SK-N-SH (cell line): ENCODE measurements around the gene FRMD8. TPM values are rescaled to one million over a fixed set of nuclear protein-coding genes. Genes with fewer than 3 reads are reported as not detected.

ENCODE experiments used
- CTCF ChIA-PET: fragments of 300-600, 350-600 bp; formaldehyde crosslinking; extraction: SDS; loops from one replicate; lab custom pipeline; 2021; lab: Yijun Ruan, JAX
- POLR2A ChIA-PET: fragments of 350-600 bp; sonication (Branson Sonifier 250); formaldehyde crosslinking; extraction: SDS; loops from one replicate; lab custom pipeline; 2020; ENCODE audit warnings: antibody characterized with exemption, inconsistent platforms; lab: Yijun Ruan, JAX
- DNase-seq: peaks from one replicate; pipeline ENCODE4 v3.0.0; 2012
- H2AFZ ChIP-seq: fragments of 200-600 bp; sonication (generic); 2 replicates; pipeline ENCODE4 v1.8.1; 2016; ENCODE audit warnings: antibody characterized with exemption, mild to moderate bottlenecking, low read depth
- H3F3A ChIP-seq: fragments of 200-600 bp; sonication (generic); replicated peaks from 2 replicates; pipeline ENCODE3; 2016; ENCODE audit warnings: antibody characterized with exemption, mild to moderate bottlenecking; ENCODE audit not compliant: insufficient read depth
- H3K27ac ChIP-seq, 2 experiments: fragments of 200-500 bp in 1 of 2; fragments of 200-600 bp in 1 of 2; sonication (Bioruptor generic) in 1 of 2; sonication (generic), shearing (Covaris generic) in 1 of 2; 2 replicates each; pipeline versions ENCODE4 v1.5.1 to v1.6.1; 2014 to 2016; ENCODE audit warnings: low read depth in 2 of 2, inconsistent platforms in 1 of 2, low read length in 1 of 2, mild to moderate bottlenecking in 1 of 2, mixed read lengths in 1 of 2
- H3K27me3 ChIP-seq: fragments of 200-600 bp; sonication (generic), shearing (Covaris generic); 2 replicates; pipeline ENCODE4 v1.6.1; 2016; ENCODE audit warnings: mixed run types; ENCODE audit not compliant: insufficient read depth
- H3K36me3 ChIP-seq, 2 experiments: fragments of 200-500 bp in 1 of 2; fragments of 200-600 bp in 1 of 2; sonication (Bioruptor generic) in 1 of 2; sonication (generic) in 1 of 2; replicated peaks in 1 of 2; 2 replicates each; pipeline versions ENCODE3 to v1.5.1; 2014 to 2016; ENCODE audit warnings: low read length in 1 of 2, mild to moderate bottlenecking in 1 of 2; ENCODE audit not compliant: insufficient read depth in 2 of 2, control insufficient read depth in 1 of 2
- H3K4me1 ChIP-seq, 2 experiments: fragments of 200-500 bp in 1 of 2; fragments of 200-600 bp in 1 of 2; sonication (Bioruptor generic) in 1 of 2; sonication (generic), shearing (Covaris generic) in 1 of 2; 2 replicates each; pipeline versions ENCODE4 v1.5.1 to v1.6.1; 2014 to 2016; ENCODE audit warnings: low read depth in 1 of 2, low read length in 1 of 2, mixed run types in 1 of 2; ENCODE audit not compliant: insufficient read depth in 2 of 2, control insufficient read depth in 1 of 2
- H3K4me2 ChIP-seq: fragments of 200-600 bp; sonication (generic), shearing (Covaris generic); 2 replicates; pipeline ENCODE4 v1.6.1; 2017; ENCODE audit warnings: mixed run types
- H3K4me3 ChIP-seq, 2 experiments: fragments of 200-500 bp in 1 of 2; fragments of 200-600 bp in 1 of 2; sonication (Bioruptor generic) in 1 of 2; sonication (generic), shearing (Covaris generic) in 1 of 2; 2 replicates each; pipeline versions ENCODE4 v1.5.1 to v1.8.1; 2014 to 2016; ENCODE audit warnings: low read depth in 2 of 2, inconsistent platforms in 1 of 2, low read length in 1 of 2, mild to moderate bottlenecking in 1 of 2, mixed read lengths in 1 of 2, moderate library complexity in 1 of 2
- H3K79me2 ChIP-seq: fragments of 200-600 bp; sonication (generic); 2 replicates; pipeline ENCODE4 v1.8.1; 2017; ENCODE audit warnings: mild to moderate bottlenecking; ENCODE audit not compliant: insufficient read depth
- H3K9ac ChIP-seq: fragments of 200-600 bp; sonication (generic); 2 replicates; pipeline ENCODE4 v1.6.1; 2017; ENCODE audit warnings: mixed run types
- H3K9me2 ChIP-seq: fragments of 200-600 bp; sonication (generic); 2 replicates; pipeline ENCODE4 v1.6.1; 2017; ENCODE audit warnings: mixed run types
- H3K9me3 ChIP-seq: fragments of 200-600 bp; sonication (generic); 2 replicates; pipeline ENCODE4 v1.6.1; 2017; ENCODE audit warnings: mixed run types, mild to moderate bottlenecking, moderate library complexity
- H4K20me1 ChIP-seq: fragments of 200-600 bp; sonication (generic); 2 replicates; pipeline ENCODE4 v1.6.1; 2017; ENCODE audit warnings: mild to moderate bottlenecking, mixed run types; ENCODE audit not compliant: insufficient read depth
- CHD2 ChIP-seq: fragments of 150-350 bp; IDR thresholded peaks from 2 replicates; pipeline ENCODE4 v1.6.1; 2018; ENCODE audit warnings: low read length; ENCODE audit not compliant: partially characterized antibody
- ELF1 ChIP-seq: IDR thresholded peaks from 2 replicates; pipeline ENCODE4 v1.4.0; 2012
- EZH2phosphoT487 ChIP-seq: fragments of 200-600 bp; sonication (generic); IDR thresholded peaks from 2 replicates; pipeline ENCODE4 v1.6.1; 2017; ENCODE audit warnings: low read depth, mixed run types, mild to moderate bottlenecking, antibody characterized with exemption, moderate library complexity, borderline replicate concordance
- FOXJ3 ChIP-seq: sonication (generic); formaldehyde crosslinking; IDR thresholded peaks from 2 replicates; pipeline ENCODE4 v1.5.1; 2020; ENCODE audit warnings: mild to moderate bottlenecking, missing genetic modification reagents
- GABPA ChIP-seq: IDR thresholded peaks from 2 replicates; pipeline ENCODE4 v1.4.0; 2012; ENCODE audit warnings: low read depth, mild to moderate bottlenecking
- MEF2A ChIP-seq: IDR thresholded peaks from 2 replicates; pipeline ENCODE4 v1.4.0; 2012; ENCODE audit warnings: low read depth, borderline replicate concordance
- MXI1 ChIP-seq: IDR thresholded peaks from 2 replicates; pipeline ENCODE4 v1.6.1; 2012; ENCODE audit warnings: mild to moderate bottlenecking, low read depth, low read length, improper control_type of control experiment
- POLR2AphosphoS5 ChIP-seq: IDR thresholded peaks from 2 replicates; pipeline ENCODE4 v1.6.1; 2012; ENCODE audit warnings: low read depth, low read length
- RAD21 ChIP-seq: IDR thresholded peaks from 2 replicates; pipeline ENCODE4 v1.6.1; 2012; ENCODE audit warnings: mild to moderate bottlenecking, low read length
- RFX5 ChIP-seq: IDR thresholded peaks from 2 replicates; pipeline ENCODE4 v1.6.1; 2012; ENCODE audit warnings: mild to moderate bottlenecking, improper control_type of control experiment, low read length
- RXRA ChIP-seq: IDR thresholded peaks from 2 replicates; pipeline ENCODE4 v1.4.0; 2012; ENCODE audit warnings: low read depth, mild to moderate bottlenecking, borderline replicate concordance
- SIN3A ChIP-seq: IDR thresholded peaks from 2 replicates; pipeline ENCODE4 v1.6.1; 2012; ENCODE audit warnings: low read depth, mild to moderate bottlenecking, low read length, moderate library complexity, borderline replicate concordance
- SMC3 ChIP-seq: IDR thresholded peaks from 2 replicates; pipeline ENCODE4 v1.6.1; 2012; ENCODE audit warnings: low read depth, low read length, improper control_type of control experiment
- TAF1 ChIP-seq: IDR thresholded peaks from 2 replicates; pipeline ENCODE4 v1.6.1; 2012; ENCODE audit warnings: low read depth, mild to moderate bottlenecking, low read length, moderate library complexity, borderline replicate concordance
- WGBS: methylation state at CpG from one replicate; pipeline ENCODE4 v1.1.6; 2017; ENCODE audit warnings: low lambda C conversion rate; 5-methylcytosine and 5-hydroxymethylcytosine counted together
- polyA plus RNA-seq, 3 experiments: library from polyadenylated mRNA; depleted of rRNA; stranded (reverse); fragments of >200 nt; gene quantifications; 2 replicates each; pipeline ENCODE4 v1.2.3, GENCODE V29; 2012
- TF ChIP-seq, protein P1 (sequence below): IDR thresholded peaks from 2 replicates; pipeline ENCODE4; 2012
- TF ChIP-seq, protein P2 (sequence below): fragments of 150-350 bp; IDR thresholded peaks from 2 replicates; pipeline ENCODE4 v1.6.1; 2017; ENCODE audit warnings: antibody characterized with exemption, low read length, low read depth, borderline replicate concordance
- TF ChIP-seq, protein P3 (sequence below): IDR thresholded peaks from 2 replicates; pipeline ENCODE4 v1.4.0; 2012; ENCODE audit warnings: low read depth, borderline replicate concordance
- TF ChIP-seq, protein P4 (sequence below): fragments of 200-600 bp; sonication (generic); IDR thresholded peaks from 2 replicates; pipeline ENCODE4 v1.6.1; 2017; ENCODE audit warnings: antibody characterized with exemption, mild to moderate bottlenecking, moderate library complexity

The FRMD8 gene
- polyA plus RNA-seq, 1 of the 3 experiments (the other 2 are of a cell fraction) = 19.0 TPM

DNA sequence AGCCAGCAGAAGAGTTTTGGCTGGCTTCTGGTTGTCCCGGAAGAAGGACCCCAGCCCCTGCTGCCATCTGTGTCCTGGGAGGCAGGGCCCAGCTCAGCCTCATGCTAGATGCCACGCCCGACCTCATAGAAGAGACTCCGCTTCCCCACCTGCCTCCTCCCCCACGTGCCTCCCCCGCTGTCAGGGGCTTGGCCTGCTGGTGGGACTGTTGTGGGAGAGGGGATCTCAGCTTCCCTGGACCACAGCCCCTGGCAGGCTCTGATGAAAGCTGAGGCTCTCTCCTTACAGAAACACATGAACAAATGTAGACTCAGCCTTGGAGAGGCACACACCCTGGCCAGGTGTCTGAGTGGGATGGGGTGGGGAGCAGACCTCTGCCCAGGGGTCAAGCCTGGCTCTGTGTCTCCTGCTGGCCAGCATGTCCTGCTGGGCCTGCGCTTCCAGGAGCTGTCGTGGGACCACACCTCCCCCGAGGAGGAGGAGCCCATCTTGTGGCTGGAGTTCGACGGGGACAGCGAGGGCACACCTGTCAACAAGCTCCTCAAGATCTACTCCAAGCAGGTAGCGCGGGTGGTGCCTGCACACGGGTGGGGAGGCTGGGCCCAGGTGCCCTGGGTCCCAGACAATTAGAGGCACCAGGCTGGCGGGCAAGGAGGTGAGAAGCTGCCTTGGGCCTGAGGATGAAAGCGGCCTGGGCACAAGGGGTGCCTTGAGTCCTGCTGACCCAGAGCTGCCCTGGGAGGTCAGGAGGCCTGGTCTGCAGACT is 14.1 kb downstream of the FRMD8 start (continued):
- TF ChIP-seq, protein P1, sequence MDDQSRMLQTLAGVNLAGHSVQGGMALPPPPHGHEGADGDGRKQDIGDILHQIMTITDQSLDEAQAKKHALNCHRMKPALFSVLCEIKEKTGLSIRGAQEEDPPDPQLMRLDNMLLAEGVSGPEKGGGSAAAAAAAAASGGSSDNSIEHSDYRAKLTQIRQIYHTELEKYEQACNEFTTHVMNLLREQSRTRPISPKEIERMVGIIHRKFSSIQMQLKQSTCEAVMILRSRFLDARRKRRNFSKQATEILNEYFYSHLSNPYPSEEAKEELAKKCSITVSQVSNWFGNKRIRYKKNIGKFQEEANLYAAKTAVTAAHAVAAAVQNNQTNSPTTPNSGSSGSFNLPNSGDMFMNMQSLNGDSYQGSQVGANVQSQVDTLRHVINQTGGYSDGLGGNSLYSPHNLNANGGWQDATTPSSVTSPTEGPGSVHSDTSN = no peak

DNA sequence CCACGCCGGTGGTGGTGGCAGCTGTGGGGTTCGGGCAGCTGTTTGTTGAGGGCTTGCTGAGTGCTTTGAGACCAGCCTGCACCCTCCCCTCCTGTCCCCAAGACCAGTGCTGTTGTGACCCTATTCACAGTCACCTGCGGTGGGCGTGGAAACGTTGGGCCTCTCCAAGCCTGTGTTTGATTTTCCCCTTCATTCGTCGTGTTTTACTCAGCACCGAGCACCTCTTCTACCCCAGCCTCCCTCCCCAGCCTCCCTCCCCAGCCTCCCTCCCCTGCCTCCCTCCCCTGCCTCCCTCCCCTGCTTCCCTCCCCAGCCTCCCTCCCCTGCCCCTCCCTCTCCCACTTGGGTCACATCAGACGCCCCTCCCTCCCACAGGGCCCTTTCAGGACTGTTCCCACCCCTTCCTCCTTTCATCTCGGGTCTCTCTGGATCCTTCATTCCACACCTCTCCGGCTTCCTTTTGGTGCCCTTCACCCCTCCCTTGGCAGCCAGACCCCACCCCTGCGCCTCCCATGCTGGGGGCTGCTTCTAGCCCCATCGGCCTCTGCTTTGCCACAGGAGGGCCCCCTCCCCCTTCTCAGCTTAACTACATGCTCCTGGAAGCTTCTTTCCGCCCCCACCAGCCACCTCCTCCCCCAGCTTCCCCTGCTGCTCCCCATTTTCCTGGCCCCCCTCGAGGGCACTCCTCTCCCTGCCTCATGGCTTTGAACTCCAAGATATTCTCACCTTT is 14.8 kb downstream of the FRMD8 start:
- H3F3A ChIP-seq = peaks cover 3% of the 10 kb centered on the region
- no peak for TF ChIP-seq CHD2
- TF ChIP-seq, protein P2, sequence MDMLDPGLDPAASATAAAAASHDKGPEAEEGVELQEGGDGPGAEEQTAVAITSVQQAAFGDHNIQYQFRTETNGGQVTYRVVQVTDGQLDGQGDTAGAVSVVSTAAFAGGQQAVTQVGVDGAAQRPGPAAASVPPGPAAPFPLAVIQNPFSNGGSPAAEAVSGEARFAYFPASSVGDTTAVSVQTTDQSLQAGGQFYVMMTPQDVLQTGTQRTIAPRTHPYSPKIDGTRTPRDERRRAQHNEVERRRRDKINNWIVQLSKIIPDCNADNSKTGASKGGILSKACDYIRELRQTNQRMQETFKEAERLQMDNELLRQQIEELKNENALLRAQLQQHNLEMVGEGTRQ = no peak
- no peak for TF ChIP-seq RXRA
- TF ChIP-seq RFX5 = no peak
- no peak for TF ChIP-seq POLR2AphosphoS5
- TF ChIP-seq, protein P3, sequence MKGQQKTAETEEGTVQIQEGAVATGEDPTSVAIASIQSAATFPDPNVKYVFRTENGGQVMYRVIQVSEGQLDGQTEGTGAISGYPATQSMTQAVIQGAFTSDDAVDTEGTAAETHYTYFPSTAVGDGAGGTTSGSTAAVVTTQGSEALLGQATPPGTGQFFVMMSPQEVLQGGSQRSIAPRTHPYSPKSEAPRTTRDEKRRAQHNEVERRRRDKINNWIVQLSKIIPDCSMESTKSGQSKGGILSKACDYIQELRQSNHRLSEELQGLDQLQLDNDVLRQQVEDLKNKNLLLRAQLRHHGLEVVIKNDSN = no peak
- TF ChIP-seq SMC3 = no peak
- TF ChIP-seq EZH2phosphoT487 = no peak
- no peak for TF ChIP-seq RAD21
- no peak for TF ChIP-seq MXI1
- no peak for TF ChIP-seq MEF2A
- no peak for TF ChIP-seq TAF1
- TF ChIP-seq, protein P4, sequence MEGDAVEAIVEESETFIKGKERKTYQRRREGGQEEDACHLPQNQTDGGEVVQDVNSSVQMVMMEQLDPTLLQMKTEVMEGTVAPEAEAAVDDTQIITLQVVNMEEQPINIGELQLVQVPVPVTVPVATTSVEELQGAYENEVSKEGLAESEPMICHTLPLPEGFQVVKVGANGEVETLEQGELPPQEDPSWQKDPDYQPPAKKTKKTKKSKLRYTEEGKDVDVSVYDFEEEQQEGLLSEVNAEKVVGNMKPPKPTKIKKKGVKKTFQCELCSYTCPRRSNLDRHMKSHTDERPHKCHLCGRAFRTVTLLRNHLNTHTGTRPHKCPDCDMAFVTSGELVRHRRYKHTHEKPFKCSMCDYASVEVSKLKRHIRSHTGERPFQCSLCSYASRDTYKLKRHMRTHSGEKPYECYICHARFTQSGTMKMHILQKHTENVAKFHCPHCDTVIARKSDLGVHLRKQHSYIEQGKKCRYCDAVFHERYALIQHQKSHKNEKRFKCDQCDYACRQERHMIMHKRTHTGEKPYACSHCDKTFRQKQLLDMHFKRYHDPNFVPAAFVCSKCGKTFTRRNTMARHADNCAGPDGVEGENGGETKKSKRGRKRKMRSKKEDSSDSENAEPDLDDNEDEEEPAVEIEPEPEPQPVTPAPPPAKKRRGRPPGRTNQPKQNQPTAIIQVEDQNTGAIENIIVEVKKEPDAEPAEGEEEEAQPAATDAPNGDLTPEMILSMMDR = no peak
- TF ChIP-seq FOXJ3 (CRISPR knock-in tag) = no peak
- TF ChIP-seq ELF1 = no peak
- no peak for TF ChIP-seq GABPA
- no peak for TF ChIP-seq SIN3A
- H3K9me2 ChIP-seq = no peaks in the 10 kb centered on the region
- H3K4me2 ChIP-seq = no peak overlapping the region
- DNase-seq = no peak
- 89% methylated on average over 15 of the region's 16 CpGs for WGBS
- H3K9ac ChIP-seq = no peak overlapping the region
- no peaks in the 10 kb centered on the region for H3K9me3 ChIP-seq
- ChIA-PET POLR2A (interaction anchor here (0.6 kb wide), 1 partner anchor 26 kb away, joined by 4 read pairs; no protein-coding TSS in a partner anchor), CTCF (interaction anchor here (1.4 to 7.0 kb wide), 2 partner anchors 15 to 68 kb away, joined by 3 to 40 read pairs; no protein-coding TSS in a partner anchor)
- H3K4me3 ChIP-seq = no peak overlapping the region
- H3K27me3 ChIP-seq = no peaks in the 10 kb centered on the region
- H3K36me3 ChIP-seq = peaks cover 14 to 17% of the 10 kb centered on the region in 2 experiments
- H4K20me1 ChIP-seq = no peaks in the 10 kb centered on the region
- no peaks in the 10 kb centered on the region for H3K79me2 ChIP-seq
- no peak overlapping the region for H2AFZ ChIP-seq
- no peak overlapping the region for H3K27ac ChIP-seq
- no peaks in the 10 kb centered on the region for H3K4me1 ChIP-seq
